ENCODE measurements around the gene ESPL1.

ESPL1 gene

GRCh38 chr12:53241623-53242412 lies 26.3 kb upstream of the ESPL1 start:
- DNase-seq (ENCODE audit: low read depth, low spot score): no peak
- ChIA-PET POLR2A (interaction anchor here (0.6 kb wide), 1 partner anchor 125 kb away, joined by 3 read pairs; no protein-coding TSS in a partner anchor), CTCF (interaction anchor here (0.7 to 2.0 kb wide), 6 partner anchors 7 to 82 kb away, joined by 3 to 8 read pairs (median 4); a partner anchor contains a TSS)
- TF ChIP-seq, protein P1, sequence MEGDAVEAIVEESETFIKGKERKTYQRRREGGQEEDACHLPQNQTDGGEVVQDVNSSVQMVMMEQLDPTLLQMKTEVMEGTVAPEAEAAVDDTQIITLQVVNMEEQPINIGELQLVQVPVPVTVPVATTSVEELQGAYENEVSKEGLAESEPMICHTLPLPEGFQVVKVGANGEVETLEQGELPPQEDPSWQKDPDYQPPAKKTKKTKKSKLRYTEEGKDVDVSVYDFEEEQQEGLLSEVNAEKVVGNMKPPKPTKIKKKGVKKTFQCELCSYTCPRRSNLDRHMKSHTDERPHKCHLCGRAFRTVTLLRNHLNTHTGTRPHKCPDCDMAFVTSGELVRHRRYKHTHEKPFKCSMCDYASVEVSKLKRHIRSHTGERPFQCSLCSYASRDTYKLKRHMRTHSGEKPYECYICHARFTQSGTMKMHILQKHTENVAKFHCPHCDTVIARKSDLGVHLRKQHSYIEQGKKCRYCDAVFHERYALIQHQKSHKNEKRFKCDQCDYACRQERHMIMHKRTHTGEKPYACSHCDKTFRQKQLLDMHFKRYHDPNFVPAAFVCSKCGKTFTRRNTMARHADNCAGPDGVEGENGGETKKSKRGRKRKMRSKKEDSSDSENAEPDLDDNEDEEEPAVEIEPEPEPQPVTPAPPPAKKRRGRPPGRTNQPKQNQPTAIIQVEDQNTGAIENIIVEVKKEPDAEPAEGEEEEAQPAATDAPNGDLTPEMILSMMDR (IDR thresholded peaks at IDR 0.05; ENCODE audit: insufficient read depth, low read length, missing control alignments): no peak
- H3K4me3 ChIP-seq (ENCODE audit: low read depth, low read length): no peak overlapping the region

DNA sequence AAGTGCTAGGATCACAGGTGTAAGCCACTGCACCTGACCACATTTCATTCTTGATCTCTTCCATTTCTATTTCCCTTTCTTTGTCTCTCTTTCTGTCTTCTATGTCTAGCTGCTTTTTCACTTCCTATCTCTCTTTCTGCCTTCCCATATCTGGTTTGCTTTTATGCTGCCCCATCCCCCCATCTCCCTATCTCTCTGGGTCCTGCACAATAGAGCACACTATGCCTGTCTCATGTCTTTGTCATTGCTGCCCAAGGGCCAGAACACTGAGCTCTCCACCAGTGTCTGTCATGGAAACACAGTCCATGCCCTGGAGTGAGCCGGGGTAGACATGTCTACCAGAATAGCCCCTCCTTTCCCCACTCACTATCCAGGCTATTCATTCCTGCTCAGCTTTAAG lies 23.8 kb upstream of the ESPL1 start:
- no peak overlapping the region for H3K4me3 ChIP-seq (ENCODE audit: low read depth, low read length)
- ChIA-PET CTCF (interaction anchor here (1.2 to 1.8 kb wide), 4 partner anchors 19 to 145 kb away, joined by 3 to 7 read pairs (median 4); no protein-coding TSS in a partner anchor), POLR2A (interaction anchor here (0.6 kb wide), 1 partner anchor 8 kb away, joined by 3 read pairs; no protein-coding TSS in a partner anchor)
- TF ChIP-seq, protein P1 (IDR thresholded peaks at IDR 0.05; ENCODE audit: insufficient read depth, low read length, missing control alignments): no peak
- no peak for DNase-seq (ENCODE audit: low read depth, low spot score)

DNA sequence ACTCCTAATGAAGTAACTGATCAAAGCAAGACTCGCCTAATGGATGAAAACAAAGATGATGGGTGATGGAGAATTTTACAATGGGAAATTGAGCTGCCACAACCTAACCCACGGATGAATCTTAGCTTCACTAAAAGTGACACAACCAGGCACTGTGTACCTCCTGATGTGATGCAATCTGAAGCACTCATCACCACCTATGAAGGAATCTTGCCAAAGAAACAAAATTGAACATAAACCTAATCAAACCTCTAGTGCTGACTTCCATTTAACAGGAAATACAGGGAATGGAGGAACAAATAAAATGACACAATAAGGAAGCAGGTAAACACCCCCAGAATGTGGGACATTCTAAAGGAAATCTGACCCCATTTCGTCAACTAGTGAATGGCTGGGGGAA lies 22.8 kb upstream of the ESPL1 start:
- DNase-seq (ENCODE audit: low read depth, low spot score): no peak
- H3K4me3 ChIP-seq (ENCODE audit: low read depth, low read length): no peak overlapping the region
- POLR2A ChIA-PET: interaction anchor here (0.6 kb wide), 1 partner anchor 34 kb away, joined by 3 read pairs; no protein-coding TSS in a partner anchor
- TF ChIP-seq, protein P1 (IDR thresholded peaks at IDR 0.05; ENCODE audit: insufficient read depth, low read length, missing control alignments): no peak
- CTCF ChIA-PET: interaction anchor here (1.2 to 1.8 kb wide), 3 partner anchors 19 to 146 kb away, joined by 3 to 7 read pairs (median 4); no protein-coding TSS in a partner anchor

GRCh38 chr12:53251477-53252348 lies 16.4 kb upstream of the ESPL1 start:
- peak overlapping the region; percentile 88 for H3K4me3 ChIP-seq (ENCODE audit: low read depth, low read length)
- TF ChIP-seq, protein P1 (IDR thresholded peaks at IDR 0.05; ENCODE audit: insufficient read depth, low read length, missing control alignments): peak; percentile 46
- ChIA-PET POLR2A (interaction anchor here (0.6 to 2.6 kb wide), 5 partner anchors 8 to 249 kb away, joined by 3 to 11 read pairs (median 3); partner anchors contain the start of genes PFDN5 and TARBP2), CTCF (interaction anchor here (0.6 to 4.7 kb wide), 15 partner anchors 9 to 93 kb away, joined by 3 to 74 read pairs (median 3); partner anchors contain the start of gene ESPL1)
- DNase-seq (ENCODE audit: low read depth, low spot score): no peak

GRCh38 chr12:53252349-53252916 lies 15.7 kb upstream of the ESPL1 start:
- POLR2A ChIA-PET: interaction anchor here (1.4 to 2.6 kb wide), 2 partner anchors 19 to 33 kb away, joined by 3 to 11 read pairs; no protein-coding TSS in a partner anchor
- DNase-seq (ENCODE audit: low read depth, low spot score): no peak
- CTCF ChIA-PET: interaction anchor here (1.0 to 4.7 kb wide), 10 partner anchors 13 to 92 kb away, joined by 3 to 74 read pairs (median 5); partner anchors contain the start of gene ESPL1
- peak overlapping the region; percentile 88 for H3K4me3 ChIP-seq (ENCODE audit: low read depth, low read length)
- TF ChIP-seq, protein P1 (IDR thresholded peaks at IDR 0.05; ENCODE audit: insufficient read depth, low read length, missing control alignments): no peak
